Measurements from ENCODE around the gene UAP1.

- TF ChIP-seq CTCF (IDR thresholded peaks at IDR 0.05; ENCODE audit: low read length), result no peak
- no peak for TF ChIP-seq EZH2phosphoT487 (IDR thresholded peaks at IDR 0.05; ENCODE audit: low read length)
Measured at GRCh38 chr1:162571696-162572095, 10.2 kb downstream of the UAP1 start.
